ENCODE data around the gene MRRF. TPM values are rescaled to one million over a fixed set of nuclear protein-coding genes. Genes with fewer than 3 reads are reported as not detected.

MRRF gene, protein sequence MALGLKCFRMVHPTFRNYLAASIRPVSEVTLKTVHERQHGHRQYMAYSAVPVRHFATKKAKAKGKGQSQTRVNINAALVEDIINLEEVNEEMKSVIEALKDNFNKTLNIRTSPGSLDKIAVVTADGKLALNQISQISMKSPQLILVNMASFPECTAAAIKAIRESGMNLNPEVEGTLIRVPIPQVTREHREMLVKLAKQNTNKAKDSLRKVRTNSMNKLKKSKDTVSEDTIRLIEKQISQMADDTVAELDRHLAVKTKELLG
- total RNA-seq: 10 to 100 TPM; 20.5 to 29.2 (median 28.5) TPM

DNA sequence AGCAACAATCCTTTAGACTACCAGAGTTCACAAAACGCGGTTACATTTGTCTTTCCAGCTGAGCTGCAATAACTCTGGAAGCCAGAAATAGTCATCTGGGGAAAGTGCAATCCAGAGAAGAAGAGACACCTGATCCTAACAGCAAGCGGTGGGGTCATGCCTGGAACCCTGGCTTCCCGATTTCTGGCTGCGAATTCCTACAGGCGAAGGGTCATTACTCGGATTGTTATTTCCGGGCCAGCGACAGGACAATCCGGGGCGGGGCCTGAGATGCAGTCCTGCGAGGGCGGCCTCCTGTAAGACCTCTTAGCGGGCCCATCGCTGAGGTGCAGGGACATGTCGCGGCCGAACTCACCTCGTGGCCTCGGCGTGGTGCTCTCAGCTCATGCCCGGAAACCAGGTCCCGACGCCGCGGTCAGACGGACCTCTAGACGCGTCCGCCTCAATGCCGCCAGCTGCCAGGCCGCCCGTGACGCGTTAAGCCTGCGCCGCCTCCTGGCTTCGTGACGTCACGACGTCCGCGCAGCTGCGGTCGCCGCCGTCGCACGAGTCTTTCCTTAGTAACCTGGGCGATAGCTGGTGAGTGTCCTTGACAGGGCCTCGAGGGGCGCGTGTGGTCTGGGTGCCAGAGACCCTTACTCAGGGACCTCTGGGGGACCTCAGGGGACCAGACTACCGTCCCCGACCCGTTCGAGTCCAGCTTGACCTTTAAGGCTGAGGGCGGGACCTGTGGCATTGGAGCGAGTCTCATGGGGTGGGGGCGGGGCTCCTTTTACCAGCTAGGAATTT lies at the start of gene MRRF, which contains the start of gene RBM18:
Gene MRRF, plus strand, starts transcription at position 523 of the 789 bp plus-strand sequence. CDS start 6,010 bp downstream, outside the sequence.
Gene RBM18, minus strand, starts transcription at position 481 of the 789 bp plus-strand sequence. CDS start 3,348 bp downstream, outside the sequence.
- no peaks in the 10 kb centered on the region for H3K27me3 ChIP-seq
- H3K36me3 ChIP-seq: peaks cover 7 to 20% (median 14%) of the 10 kb centered on the region in 4 donors
- peaks cover 46 to 61% (median 51%) of the 10 kb centered on the region in 4 donors for H3K4me1 ChIP-seq
- TF ChIP-seq CTCF (IDR thresholded peaks at IDR 0.05) (no peak), EP300 (IDR thresholded peaks at IDR 0.05) (no peak), POLR2A (IDR thresholded peaks at IDR 0.05; ENCODE audit: low read depth) (peak; percentile 63), POLR2AphosphoS5 (IDR thresholded peaks at IDR 0.05) (peak; percentile 94 to 95)
- H3K9me3 ChIP-seq: no peaks in the 10 kb centered on the region
- peak within 1 kb of the TSS; percentile 68 to 87 (median 72) for H3K4me3 ChIP-seq
- H3K27ac ChIP-seq (replicated peaks in 1 of 4): peak within 1 kb of the TSS; percentile 89 to 92 (median 90)
- DNase-seq (ENCODE audit: extremely low spot score): peak; percentile 98
- intact Hi-C loops (cut with DNase I): loop anchor here (5.0 to 10.0 kb wide), 3 partner anchors 83 to 560 kb away; partner anchors contain the start of genes PDCL and TTLL11
- WGBS: under 1% methylated on average over 31 of the region's 60 CpGs

DNA sequence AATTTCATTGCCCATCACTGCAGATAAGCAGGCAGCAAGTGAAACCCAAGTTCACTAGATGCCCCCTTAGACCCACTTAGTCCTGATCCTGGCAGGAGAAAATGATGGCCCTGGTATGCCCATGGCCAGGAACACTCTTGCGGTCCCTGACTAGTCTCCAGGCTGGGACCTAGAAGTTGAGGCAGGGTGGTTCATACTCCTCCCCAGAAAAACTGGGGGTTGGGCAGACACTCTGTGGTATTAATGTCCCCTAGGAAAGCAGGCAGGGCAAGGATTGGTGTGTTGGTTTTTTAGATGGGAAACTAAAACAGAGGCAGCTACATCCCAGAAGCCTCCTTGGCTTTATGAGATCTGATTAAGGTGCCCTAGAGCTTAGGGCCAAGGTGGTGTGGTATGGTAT lies 49.0 kb upstream of the MRRF start:
- intact Hi-C loops (cut with DNase I): no loop called here
- DNase-seq (ENCODE audit: extremely low spot score): no peak
- H3K9me3 ChIP-seq: no peaks in the 10 kb centered on the region
- H3K27me3 ChIP-seq: peaks cover 4 to 100% (median 73%) of the 10 kb centered on the region in 4 donors
- peaks cover 30 to 43% (median 39%) of the 10 kb centered on the region in 4 donors for H3K4me1 ChIP-seq
- no peaks in the 10 kb centered on the region for H3K36me3 ChIP-seq
- H3K4me3 ChIP-seq: no peak overlapping the region
- 88% methylated on average over 1 of the region's 1 CpG for WGBS
- H3K27ac ChIP-seq (replicated peaks in 1 of 4): no peak overlapping the region
- TF ChIP-seq POLR2AphosphoS5 (IDR thresholded peaks at IDR 0.05): no peak
- no peak for TF ChIP-seq POLR2A (IDR thresholded peaks at IDR 0.05; ENCODE audit: low read depth)
- no peak for TF ChIP-seq CTCF (IDR thresholded peaks at IDR 0.05)
- no peak for TF ChIP-seq EP300 (IDR thresholded peaks at IDR 0.05)

GRCh38 chr9:122216138-122216797 lies 48.4 kb upstream of the MRRF start:
- Histone ChIP-seq H3K27ac (replicated peaks in 1 of 4) (no peak overlapping the region), H3K4me1 (peaks cover 34 to 49% (median 45%) of the 10 kb centered on the region in 4 donors), H3K27me3 (peaks cover 4 to 100% (median 78%) of the 10 kb centered on the region in 4 donors), H3K9me3 (no peaks in the 10 kb centered on the region), H3K36me3 (no peaks in the 10 kb centered on the region), H3K4me3 (no peak overlapping the region)
- intact Hi-C loops (cut with DNase I): no loop called here
- no peak for TF ChIP-seq CTCF (IDR thresholded peaks at IDR 0.05)
- TF ChIP-seq POLR2AphosphoS5 (IDR thresholded peaks at IDR 0.05): no peak
- no peak for TF ChIP-seq POLR2A (IDR thresholded peaks at IDR 0.05; ENCODE audit: low read depth)
- no peak for TF ChIP-seq EP300 (IDR thresholded peaks at IDR 0.05)
- WGBS: 68% methylated on average over 4 of the region's 4 CpGs
- no peak for DNase-seq (ENCODE audit: extremely low spot score)

DNA sequence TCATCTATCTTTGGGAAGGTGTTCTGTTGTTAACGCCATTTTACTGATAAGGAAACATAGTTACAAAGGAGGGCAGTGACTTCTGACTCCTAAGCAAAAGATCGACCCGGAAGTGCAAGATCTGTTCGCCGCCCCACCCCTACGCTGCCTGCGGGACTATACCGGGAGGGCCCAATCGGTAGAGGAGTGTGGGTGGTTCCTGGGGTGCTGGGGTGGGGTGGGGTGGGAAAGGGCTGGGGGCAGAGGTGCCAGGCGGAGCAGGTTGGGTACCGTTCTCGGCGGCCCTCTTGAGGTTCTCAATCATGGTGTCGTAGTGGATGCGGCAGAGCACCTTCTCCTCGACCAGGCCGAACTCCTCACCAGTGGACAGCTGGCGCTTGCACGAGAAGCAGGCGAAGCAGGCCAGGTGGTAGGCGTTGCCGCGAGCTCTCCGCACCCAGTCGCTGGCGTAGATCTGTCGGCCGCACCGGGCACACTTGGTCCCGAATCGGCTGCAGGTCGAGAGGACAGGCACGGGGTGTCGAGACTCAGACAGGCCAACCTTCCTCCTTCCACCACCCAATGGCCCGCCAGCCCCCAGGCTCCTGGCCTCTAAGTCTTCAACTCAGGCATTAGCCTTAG lies 47.8 kb upstream of the MRRF start:
- DNase-seq (ENCODE audit: extremely low spot score): no peak
- Histone ChIP-seq H3K9me3 (no peaks in the 10 kb centered on the region), H3K27me3 (peaks cover 4 to 100% (median 83%) of the 10 kb centered on the region in 4 donors), H3K4me3 (no peak overlapping the region), H3K4me1 (peaks cover 36 to 52% (median 48%) of the 10 kb centered on the region in 4 donors), H3K27ac (replicated peaks in 1 of 4) (no peak overlapping the region), H3K36me3 (no peaks in the 10 kb centered on the region)
- intact Hi-C loops (cut with DNase I): no loop called here
- WGBS: 79% methylated on average over 23 of the region's 35 CpGs
- TF ChIP-seq POLR2A (IDR thresholded peaks at IDR 0.05; ENCODE audit: low read depth) (no peak), CTCF (IDR thresholded peaks at IDR 0.05) (no peak), EP300 (IDR thresholded peaks at IDR 0.05) (no peak), POLR2AphosphoS5 (IDR thresholded peaks at IDR 0.05) (no peak)
